NCI-H2081 treated with DMSO at 0.1 percent for 48 hours (cell line): Measurements from ENCODE around the gene PGF.
A peak's percentile ranks its signal among the peaks of the same experiment; 100 is the strongest.
"Not testable (repeated sequence)": the region's sequence is repeated elsewhere in the genome, so short reads cannot be mapped to it uniquely, and the experiment has no call there.

Source experiments
- DNase-seq: peaks from one replicate; lab custom pipeline; 2025; lab: John Stamatoyannopoulos, UW

Gene PGF

DNA sequence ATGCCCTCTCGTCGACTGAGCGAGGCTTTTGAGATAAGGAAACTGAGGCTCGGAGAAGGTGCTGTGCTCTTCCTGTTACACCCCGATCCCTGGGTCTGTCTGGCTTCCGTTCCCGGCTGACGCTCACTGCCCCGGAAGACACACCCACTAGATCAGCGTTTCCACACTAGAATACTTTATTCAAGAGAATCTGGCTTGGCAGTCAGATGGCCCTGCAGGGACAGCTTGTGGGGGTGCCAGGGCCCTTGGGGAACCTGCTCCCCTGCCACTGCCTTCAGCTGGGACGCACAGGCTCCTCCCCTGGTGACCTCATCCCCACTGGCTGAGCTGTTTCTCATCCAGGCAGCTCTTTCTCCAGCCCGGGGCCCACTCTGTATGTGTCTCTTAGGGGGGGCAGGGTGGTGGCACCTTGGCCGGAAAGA lies 13.7 kb downstream of the PGF start:
- DNase-seq = no peak

DNA sequence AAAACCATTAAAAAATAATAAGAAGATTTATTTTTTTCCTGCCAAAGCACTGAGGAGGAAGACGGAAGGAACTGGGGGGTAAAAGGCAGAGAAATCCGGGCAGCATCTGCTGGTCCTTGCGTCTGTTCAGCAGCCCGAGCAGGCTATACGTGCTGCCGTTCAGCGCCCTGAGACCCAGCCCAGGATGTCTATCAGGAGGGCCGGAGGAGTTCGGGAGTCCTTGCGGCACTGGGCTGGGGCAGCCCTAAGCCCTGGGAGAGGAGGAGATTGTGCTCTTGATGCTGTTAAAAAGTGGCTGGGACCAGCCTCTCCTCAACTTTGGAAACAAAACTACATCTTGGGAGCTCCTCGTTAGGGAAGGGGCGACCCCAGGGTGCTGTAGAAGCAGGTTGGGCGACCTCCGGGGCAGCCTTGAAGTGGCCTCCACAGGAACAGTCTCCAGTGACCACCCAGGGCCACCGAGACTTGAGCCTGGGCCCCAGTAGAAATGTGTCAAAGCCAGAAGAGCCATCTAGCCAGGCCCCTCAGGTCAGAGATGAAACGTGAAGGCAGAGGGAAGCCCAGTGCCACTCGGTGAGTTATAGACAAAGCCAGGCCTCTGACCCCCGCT lies 14.3 kb downstream of the PGF start:
- DNase-seq = no peak

DNA sequence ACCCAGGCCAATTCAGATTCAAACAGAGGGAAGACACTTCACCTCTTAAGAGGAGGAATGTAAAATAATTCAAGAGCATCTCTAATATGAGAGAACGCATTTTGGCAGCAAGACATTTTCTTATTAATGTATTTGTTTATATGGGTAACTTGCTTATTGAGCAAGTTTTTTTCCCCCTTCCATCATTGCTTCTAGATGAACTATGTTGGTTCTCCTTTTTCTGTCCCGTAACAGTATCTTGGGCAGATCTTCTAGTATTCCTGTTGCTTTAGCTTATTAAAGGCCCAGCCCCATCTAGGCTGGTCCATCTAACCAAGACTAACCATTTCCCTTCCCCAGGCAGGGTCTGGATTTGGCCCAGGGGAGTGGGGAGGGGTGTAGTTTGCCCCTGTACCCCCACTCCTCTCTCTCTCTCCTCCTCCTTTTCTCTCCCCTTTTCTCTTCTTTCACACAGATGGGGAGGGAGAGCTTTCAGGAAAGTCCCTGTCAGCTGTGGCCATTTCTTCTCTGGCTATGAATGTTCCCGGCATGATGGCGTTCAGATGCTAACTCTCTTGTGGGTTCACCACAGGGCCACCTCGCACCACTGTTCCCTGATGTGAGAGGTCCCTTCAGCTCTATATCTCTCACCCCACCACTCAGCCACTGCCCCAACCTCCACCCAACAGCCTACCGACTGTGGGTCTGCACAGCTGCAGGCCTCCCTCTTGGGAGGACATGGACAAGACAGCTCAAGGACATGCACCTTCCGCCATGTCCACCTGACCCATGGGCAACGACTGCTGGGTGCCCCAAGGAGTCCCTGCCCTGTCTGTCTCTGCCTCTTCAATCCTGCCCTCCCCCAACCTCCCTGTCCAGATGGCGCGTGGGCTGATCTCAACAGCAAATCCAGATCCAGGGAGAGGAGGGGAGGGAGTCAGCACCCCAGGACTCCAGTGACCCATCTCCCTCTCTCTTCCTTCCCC lies 16.6 kb downstream of the PGF start:
- DNase-seq = no peak

DNA sequence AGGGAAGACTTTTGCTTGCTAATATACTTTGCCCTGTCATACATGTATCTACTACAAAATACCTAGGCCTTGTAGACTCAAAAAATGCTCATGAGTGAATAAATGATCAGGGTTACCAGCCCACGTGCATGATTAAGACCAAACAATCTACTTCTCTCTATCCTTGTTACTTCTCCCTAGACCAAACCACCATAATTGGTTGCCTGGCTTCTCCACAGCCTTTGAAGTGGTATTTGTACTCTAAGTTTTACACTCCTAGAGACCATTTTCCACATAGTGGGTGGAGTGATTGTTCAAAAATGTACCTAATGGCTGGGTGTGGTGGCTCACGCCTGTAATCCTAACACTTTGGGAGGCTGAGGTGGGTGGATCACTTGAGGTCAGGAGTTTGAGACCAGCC lies 18.2 kb downstream of the PGF start:
- no peak for DNase-seq

DNA sequence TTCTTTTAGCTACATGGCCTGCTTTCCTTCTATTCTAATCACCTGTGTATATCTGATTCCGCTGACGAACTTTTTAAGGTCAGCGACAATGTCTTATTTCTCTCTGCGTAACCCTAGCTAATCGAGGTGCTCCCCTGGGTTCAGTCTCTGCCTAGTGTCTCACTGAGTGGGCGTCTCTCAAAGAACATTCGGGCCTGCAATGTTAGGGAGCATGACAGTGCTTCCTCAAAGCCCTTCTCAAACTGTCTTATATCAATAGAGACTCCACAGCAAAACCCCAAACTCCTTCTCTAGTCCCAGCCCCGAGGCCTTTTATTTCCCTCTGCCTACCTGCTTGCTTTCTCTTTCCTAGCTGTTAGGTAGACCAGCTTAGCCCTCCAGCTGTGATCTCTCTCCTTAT lies 18.7 kb downstream of the PGF start:
- DNase-seq = no peak

DNA sequence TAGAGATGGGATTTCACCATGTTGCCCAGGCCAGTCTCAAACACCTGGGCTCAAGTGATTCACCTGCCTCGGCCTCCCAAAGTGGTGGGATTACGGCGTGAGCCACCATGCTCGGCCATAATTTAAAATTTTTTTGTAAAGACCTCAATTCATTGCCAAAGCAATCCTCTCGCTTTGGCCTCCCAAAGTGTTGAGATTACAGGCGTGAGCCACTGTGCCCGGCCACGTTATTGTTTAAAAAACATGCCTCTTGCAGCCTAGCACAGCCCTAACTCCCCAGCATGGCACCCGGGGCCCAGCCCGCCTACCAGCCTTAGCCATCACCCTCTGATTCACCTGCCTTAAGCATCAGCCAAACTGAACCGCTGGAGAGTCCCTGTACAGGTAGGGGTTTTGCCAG lies 19.2 kb downstream of the PGF start:
- DNase-seq = no peak

DNA sequence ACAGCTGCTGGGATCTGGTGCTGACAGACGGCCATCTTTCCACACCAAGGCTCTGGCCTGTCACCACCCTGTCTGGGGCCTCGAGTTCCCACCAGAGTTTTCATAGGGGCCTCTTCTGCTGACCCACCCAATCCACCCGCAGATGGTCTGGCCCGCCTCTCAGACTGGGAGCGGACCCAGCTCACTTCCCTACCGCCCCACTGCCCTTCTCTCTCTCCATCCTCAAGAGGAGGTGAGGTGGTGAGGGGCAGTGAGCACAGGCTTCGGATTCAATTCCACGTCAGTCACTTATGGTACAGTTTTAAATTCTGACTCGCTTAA lies 20.1 kb downstream of the PGF start:
- no peak for DNase-seq

DNA sequence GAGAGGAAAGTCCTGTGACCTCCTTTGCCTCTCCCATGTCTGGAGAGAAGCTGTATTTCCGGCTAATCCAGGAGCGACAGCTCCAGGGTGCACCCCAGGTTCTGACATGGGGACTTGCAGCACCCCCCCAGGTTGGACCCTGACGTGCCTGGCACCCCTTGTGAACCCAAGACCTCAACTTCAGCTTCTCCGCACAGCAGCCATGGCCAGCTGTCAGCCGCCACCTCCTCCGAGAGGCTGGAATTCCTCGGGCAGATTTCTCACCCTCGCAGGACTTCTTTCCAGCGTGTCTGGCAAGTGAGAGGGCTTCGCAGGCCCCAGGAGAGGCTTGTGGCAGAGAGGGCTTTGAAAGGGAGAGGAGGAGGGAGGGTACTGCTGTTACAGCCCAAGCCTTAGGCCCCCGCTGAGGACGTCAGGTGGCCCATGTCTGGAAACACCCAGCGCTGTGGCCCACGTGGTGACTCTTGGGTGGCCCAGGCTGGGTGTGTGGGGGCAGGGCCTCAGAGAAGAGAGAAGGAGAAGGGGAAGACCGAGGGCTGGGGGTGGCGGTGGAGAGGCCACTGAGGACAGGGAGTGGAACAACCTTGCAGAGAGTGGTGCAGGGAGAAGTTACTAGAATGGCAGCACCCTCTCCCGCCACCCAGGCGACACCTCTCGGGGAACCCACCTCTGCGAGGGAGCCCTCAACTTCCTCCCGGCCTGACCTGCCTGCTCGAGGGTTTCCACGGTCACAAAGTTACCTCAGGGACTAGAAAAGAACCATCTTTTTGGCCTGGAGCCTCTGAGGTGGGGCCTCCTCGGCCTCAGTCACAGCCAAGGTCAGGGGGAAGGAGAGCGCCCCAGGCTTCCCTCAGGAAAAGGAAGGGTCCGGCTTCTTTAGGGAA lies 20.7 kb downstream of the PGF start:
- no peak for DNase-seq

DNA sequence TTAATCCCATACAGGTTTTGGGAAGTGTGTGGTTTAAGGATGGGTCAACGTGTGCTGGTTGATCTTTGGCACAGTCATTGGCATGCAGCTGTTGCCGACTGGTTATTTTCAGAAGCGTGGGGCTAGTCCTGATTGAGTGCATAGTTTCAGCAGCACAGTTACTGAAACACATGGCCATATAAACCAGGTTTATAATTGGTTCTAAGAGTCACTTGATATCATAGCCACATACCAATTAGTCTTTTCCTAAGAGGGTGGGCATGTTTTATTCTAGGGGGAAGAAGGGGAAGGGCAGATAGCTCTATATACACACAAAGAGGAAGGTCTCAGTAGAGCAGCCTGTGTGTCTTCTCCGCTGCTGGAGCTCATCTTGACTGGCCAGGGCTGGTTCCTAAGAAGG lies 21.4 kb downstream of the PGF start:
- DNase-seq = no peak

DNA sequence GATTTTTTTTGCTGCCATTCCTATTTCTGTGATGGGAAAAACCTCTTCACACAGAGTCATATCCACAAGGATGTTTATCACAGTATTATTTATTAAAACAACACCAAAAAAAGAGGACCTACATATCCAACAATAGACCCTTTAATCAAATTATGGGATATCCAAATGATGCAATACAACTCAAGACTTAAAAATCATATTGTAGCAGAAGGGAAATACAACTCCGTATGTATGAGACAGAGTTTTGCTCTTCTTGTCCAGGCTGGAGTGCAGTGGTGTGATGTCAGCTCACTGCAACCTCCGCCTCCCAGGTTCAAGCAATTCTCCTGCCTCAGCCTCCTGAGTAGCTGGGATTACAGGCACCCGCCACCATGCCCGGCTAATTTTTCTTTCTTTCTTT lies 22.5 kb downstream of the PGF start:
- DNase-seq = not testable (repeated sequence)

DNA sequence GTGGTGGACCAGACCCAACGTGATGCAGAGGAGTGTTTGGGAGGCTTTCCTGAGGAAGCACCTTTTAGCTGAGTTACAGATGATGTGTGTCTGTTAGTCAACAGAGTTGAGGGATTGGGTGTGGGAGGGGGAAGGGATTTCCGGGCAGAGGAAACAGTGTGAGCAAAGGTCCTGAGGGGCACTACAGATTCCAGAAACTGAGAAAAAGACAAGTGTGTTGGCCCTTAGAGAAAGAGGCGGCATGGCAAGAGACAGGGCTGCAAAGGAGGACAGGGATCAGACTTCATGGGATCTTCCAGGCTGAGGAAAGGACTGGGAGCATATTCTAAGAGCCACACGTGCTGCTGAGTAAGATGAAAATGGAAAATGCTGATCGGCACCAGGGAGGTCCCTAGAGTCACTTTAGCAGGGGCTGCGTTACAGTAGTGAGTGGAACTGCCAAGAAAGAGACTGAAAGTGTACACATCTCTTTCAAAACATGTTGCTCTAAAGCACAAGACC lies 22.9 kb downstream of the PGF start:
- no peak for DNase-seq

DNA sequence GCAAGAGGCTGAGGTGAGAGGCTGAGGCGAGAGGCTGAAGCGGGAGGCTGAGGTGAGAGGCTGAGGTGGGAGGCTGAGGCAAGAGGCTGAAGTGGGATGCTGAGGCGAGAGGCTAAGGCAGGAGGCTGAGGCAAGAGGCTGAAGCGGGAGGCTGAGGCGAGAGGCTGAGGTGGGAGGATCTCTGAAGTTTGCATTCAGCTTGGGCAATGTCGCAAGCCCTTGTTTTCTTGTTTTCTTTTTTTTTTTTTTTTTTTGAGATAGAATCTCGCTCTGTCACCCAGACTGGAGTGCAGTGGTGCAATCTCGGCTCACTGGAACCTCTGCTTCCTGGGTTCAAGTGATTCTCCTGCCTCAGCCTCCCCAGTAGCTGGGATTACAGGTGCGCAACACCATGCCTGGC lies 23.7 kb downstream of the PGF start:
- DNase-seq = not testable (repeated sequence)

DNA sequence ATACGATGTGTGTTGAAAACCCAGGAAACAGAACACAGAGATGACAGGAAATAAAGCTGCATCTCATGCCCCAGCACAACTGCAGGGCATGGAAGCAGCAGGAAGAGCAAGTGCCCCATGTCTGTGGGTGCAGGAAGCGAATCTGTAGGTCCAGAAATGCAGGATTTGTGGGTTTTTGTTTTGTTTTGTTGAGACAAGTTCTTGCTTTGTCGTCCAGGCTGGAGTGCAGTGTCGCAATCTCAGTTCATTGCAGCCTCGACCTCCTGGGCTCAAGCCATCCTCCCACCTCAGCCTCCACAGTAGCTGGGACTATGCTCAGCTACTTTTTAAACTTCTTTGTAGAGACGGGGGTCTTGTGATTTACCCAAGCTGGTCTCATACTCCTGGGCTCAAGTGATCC lies 26.2 kb downstream of the PGF start:
- DNase-seq = no peak

DNA sequence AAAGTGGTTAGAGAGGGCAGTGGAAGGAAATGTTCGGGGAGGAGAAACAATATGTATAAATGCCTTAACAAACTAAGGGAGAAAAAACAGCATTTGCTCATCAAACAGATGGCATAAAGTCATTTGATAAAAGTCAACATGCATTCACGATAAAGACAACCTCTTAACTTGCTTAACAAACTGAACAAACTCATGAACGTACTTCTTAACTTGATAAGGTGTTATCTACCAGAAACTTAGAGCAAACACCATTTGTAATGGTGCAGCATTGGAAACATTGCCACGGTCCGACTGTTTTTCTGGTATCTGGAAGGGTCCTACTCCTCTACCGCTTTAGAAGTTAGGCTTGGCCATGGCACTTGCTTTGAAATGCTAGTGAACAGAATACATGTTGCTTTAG lies 28.2 kb downstream of the PGF start:
- DNase-seq = no peak

DNA sequence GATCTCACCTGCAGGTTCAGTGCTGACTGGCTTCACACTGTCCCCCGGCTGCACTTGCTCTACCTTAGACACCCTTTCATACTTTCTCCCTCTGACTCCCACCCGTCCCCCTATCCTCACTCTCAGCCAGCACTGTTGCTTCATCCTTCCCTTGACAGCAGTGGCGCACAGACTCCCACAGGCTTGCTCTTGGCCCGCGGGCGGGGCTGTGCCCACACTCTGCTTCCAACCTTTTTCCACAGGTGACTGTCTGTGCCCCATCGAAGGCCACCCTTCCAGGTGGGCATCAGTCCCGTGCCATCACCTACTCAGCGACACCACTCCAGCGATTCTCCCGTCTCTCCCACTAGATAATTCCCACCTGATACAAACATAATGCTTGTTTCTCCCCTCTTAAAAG lies 31.3 kb downstream of the PGF start:
- no peak for DNase-seq

DNA sequence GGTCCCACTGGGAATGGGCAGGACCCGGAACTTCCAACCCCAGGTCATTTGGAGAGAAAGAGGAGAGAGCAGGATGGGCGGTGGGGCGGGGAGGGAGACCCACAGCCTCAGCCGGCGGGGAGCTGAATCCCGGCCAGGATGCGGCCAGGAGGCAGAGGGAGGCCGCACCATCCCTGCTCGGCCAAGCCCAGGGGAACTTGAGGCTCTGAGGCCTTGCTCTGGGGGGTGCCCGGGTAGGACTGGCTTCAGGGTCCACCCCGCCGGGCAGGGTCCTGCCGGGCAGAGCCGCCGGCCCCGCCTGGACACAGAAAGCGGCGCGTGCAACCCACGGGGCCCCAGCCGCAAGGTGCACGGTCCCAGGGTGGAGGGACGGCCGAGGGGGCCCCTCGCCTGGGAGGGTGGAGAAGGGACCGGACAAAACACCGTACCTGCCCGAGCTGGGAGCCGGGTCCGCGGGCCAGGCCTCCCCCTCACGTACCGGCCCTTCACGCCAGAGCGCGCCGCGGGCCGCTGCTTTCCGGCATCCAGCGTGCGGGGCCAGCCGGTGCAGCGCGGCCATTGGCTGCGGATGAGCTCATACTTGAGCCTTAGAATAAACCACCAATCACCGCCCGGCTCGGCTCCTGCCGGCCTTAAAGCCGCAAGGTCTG lies 32.5 kb downstream of the PGF start, which contains the start of gene RPS6KL1:
TSS of gene RPS6KL1 (minus strand) at position 509 of the 650 bp plus-strand sequence. CDS start 1,719 bp downstream, outside the sequence.
- DNase-seq = peak; percentile 67

DNA sequence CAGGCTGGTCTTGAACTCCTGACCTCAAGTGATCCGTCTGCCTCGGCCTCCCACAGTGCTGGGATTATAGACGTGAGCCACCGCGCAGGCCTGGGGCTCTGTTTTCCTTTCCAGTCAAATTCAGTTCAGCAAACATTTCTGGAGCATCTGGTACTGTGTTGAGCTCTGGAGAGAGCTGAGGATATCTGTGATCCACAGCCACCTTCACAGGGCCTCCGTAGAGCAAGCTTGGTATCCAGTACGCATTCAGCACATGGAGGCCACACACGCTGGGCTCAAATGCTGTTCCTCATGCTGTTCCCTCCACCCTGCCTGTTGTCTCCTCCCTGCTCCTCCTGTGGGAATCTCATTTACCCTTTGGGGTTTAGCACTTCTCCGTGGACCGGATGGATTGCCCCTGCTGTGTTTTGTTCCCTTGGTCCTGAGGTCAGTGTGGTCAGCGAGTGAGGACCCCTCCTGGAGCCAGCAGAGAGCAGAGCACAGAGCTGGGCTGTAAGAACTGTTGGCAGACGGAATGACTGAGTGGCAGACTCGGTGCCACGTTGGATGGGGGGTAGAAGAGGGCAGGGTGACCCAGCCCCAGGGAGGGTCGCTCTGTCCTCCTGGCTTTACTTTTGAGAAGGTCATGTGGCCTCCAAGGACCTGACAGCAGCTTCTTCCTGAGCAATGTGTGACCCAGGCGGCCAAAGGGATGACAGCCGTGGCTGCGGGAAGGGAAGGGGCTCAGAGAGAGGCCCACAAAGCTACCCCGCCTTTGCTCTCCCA lies 33.2 kb downstream of the PGF start:
- DNase-seq = no peak

DNA sequence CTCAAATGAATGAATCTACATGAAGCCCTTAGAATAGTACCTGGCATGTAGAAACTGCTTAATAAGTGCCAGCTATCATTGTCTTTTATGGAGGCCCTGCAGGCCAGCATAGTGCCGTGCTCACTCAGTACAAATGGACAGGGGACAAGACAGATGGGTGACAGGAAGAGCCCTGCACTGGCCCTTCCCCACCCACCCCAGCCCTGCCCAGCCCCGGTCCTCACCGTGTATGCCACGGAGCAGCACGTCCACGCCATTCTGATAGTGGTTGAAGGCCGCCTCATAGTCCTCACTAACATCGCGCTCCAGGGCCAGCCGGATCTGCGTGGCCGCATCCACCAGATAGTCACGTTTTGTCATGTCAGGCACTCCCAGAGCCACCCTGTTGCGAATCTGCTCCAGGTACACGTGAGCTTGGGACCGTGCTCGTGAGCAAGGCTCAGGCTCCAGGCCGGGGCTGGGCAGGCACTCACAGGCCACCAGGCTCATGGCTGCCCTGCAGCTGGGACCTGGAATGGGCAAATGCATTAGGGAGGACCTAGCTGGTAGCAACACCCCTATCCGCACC lies 34.3 kb downstream of the PGF start:
- no peak for DNase-seq

DNA sequence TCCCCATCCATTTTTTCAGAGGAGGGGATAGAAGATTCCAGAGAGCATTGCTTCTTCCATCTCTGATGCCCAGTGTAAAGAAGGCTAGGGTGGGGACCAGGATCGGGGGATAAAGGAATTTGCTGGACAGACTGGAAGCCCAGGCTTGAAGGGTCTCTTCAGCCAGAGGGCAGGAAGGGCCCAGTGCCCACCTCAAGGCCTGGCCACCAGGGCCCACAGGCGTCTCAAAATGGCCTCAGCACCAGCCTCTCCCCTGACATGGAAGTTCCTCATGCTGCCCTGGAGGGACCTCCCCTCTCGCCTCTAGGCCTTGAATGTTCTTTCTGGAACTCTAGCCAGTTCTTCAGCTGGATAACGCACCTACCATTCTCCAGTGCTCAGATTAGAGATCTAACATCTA lies 35.1 kb downstream of the PGF start:
- no peak for DNase-seq

DNA sequence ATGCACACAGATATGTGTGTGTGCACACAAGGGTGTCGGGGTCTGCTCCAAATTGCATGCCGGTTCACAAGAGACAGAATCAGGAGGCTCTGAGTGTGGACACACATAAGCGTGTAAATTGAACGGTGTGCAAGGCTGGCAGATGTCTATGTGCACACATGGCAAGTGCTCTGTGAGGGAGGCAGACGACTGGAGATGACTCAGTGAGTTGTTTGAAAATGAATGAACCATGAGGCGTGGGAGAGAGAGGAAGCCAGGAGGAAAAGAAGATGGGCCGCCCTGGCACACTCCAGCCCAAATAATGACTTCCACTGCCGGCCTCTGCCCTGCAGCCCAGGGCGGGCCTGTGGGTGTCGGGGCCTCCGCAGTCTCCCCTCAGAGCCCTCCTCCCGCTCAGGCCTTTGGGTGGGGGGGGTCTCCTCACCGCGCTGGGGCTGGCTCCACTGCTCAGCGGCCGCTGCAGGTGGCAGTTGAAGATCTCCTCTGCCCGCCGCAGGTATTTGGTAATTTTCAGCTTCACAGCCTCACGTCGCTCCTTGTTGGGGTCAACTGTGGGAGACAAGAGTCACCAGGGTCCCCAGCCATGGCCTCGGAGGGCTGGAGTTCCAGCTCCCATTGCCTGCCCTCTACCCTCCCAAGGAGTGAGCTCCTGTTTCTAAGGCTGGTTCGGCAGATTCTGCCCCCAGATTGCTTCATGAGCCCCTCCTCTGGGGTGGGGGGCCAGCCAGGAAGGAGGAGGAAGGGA lies 35.8 kb downstream of the PGF start:
- no peak for DNase-seq
